Skeletal muscle tissue (tissue), 4 donors: Measurements from ENCODE around the gene HMCN1. TPM values are rescaled to one million over a fixed set of nuclear protein-coding genes. Genes with fewer than 3 reads are reported as not detected.

Experiments
- H3K27ac ChIP-seq: one replicate; pipeline ENCODE4 v1.7.0; 2013; ENCODE audit warnings: mild to moderate bottlenecking, low read depth, low read length, inconsistent platforms
- H3K27me3 ChIP-seq, 3 donors: one replicate each; pipeline ENCODE4 v1.7.0; 2013; ENCODE audit warnings: low read length in 3 of 3; ENCODE audit not compliant: control insufficient read depth in 3 of 3, insufficient read depth in 3 of 3
- H3K36me3 ChIP-seq, 3 donors: one replicate each; pipeline ENCODE4 v1.7.0; 2013; ENCODE audit warnings: low read length in 3 of 3; ENCODE audit not compliant: control insufficient read depth in 3 of 3, insufficient read depth in 3 of 3
- H3K4me1 ChIP-seq, 3 donors: one replicate each; pipeline ENCODE4 v1.7.0; 2013; ENCODE audit warnings: low read length in 3 of 3, mild to moderate bottlenecking in 3 of 3; ENCODE audit not compliant: control insufficient read depth in 3 of 3, insufficient read depth in 3 of 3
- H3K4me3 ChIP-seq, 3 donors: one replicate each; pipeline ENCODE4 v1.7.0; 2013; ENCODE audit warnings: low read length in 3 of 3
- H3K9ac ChIP-seq, 3 donors: one replicate each; pipeline ENCODE4 v1.7.0; 2013; ENCODE audit warnings: low read length in 3 of 3, mild to moderate bottlenecking in 3 of 3, moderate library complexity in 2 of 3, low read depth in 1 of 3
- H3K9me3 ChIP-seq, 3 donors: one replicate each; pipeline ENCODE4 v1.7.0; 2013; ENCODE audit warnings: low read length in 3 of 3; ENCODE audit not compliant: control insufficient read depth in 3 of 3
- total RNA-seq: library from RNA; depleted of rRNA; stranded (reverse); fragments of >200 nt; gene quantifications from one replicate; pipeline ENCODE4 v1.2.3, GENCODE V29; 2014
- donor health status: Osteomylitis.

Gene HMCN1
- total RNA-seq, 1 donor from 2014 or later, result 16.7 TPM

GRCh38 chr1:186044079-186044685 is 310.0 kb downstream of the HMCN1 start:
- Histone ChIP-seq H3K9ac (no peak overlapping the region), H3K9me3 (no peaks in the 10 kb centered on the region), H3K27ac (no peak overlapping the region)

GRCh38 chr1:186046437-186047211 is 312.4 kb downstream of the HMCN1 start:
- H3K27ac ChIP-seq, result no peak overlapping the region
- no peak overlapping the region for H3K9ac ChIP-seq
- H3K9me3 ChIP-seq, result no peaks in the 10 kb centered on the region
- peaks cover 0 to 4% (median 0%) of the 10 kb centered on the region in 3 donors for H3K36me3 ChIP-seq
- H3K4me1 ChIP-seq, result no peaks in the 10 kb centered on the region
- no peaks in the 10 kb centered on the region for H3K27me3 ChIP-seq
- H3K4me3 ChIP-seq, result no peak overlapping the region

More at GRCh38 chr1:186044079-186044685, 310.0 kb downstream of the HMCN1 start:
- Histone ChIP-seq H3K36me3 (peaks cover 0 to 7% (median 0%) of the 10 kb centered on the region in 3 donors), H3K27me3 (no peaks in the 10 kb centered on the region), H3K4me3 (no peak overlapping the region), H3K4me1 (no peaks in the 10 kb centered on the region)

DNA sequence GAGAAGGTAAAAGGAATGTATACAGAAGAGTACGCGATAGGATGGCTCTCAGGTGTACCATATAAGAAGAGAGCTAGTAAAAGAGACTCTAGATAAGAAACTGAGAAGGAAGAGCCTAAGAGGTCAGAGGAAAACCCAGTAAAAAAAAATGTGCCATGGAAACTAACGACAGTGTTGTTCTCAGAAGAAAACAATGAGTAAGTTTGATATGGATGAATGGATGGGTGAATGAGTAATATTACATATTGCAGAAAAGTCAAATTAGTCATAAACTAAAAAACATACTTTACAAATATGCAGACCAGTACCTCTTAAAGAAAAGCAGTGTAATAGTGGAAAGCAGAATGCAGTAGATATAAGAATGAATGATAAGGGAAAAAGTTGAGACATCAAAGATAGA is 316.2 kb downstream of the HMCN1 start:
- no peak overlapping the region for H3K4me3 ChIP-seq
- H3K4me1 ChIP-seq, result no peaks in the 10 kb centered on the region
- H3K9me3 ChIP-seq, result no peaks in the 10 kb centered on the region
- H3K27ac ChIP-seq, result no peak overlapping the region
- H3K36me3 ChIP-seq, result no peaks in the 10 kb centered on the region
- no peaks in the 10 kb centered on the region for H3K27me3 ChIP-seq
- H3K9ac ChIP-seq, result no peak overlapping the region

GRCh38 chr1:186054003-186054402 is 319.8 kb downstream of the HMCN1 start:
- Histone ChIP-seq H3K27ac (no peak overlapping the region), H3K36me3 (no peaks in the 10 kb centered on the region), H3K27me3 (no peaks in the 10 kb centered on the region), H3K9me3 (no peaks in the 10 kb centered on the region), H3K4me1 (peaks cover 0 to under 1% (median 0%) of the 10 kb centered on the region in 3 donors), H3K4me3 (no peak overlapping the region), H3K9ac (no peak overlapping the region)

DNA sequence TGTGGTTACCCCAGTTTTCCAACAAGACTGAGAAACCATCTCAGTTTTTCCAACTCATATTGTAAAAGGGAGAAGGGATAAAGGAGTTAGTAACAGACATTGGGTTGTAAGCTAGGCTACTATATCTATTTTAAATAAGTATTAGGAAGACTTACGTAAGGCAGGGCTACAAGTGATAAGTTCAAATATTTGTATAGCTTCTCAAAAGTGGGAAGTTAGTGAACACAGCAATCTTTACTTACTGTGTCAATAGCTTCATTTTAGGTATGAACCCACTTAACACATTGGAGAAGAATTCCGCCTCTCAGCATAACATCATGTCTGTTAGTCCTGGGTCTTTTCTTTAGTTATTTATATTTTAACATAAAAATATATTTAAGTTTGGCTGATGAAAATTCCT is 320.7 kb downstream of the HMCN1 start:
- Histone ChIP-seq H3K9ac (no peak overlapping the region), H3K27ac (no peak overlapping the region), H3K36me3 (no peaks in the 10 kb centered on the region), H3K4me3 (no peak overlapping the region), H3K4me1 (peaks cover 0 to 5% (median 0%) of the 10 kb centered on the region in 3 donors), H3K9me3 (no peaks in the 10 kb centered on the region), H3K27me3 (no peaks in the 10 kb centered on the region)

- Histone ChIP-seq H3K9ac (no peak overlapping the region), H3K27ac (no peak overlapping the region), H3K4me3 (no peak overlapping the region), H3K9me3 (no peaks in the 10 kb centered on the region), H3K36me3 (no peaks in the 10 kb centered on the region), H3K4me1 (peaks cover 0 to 5% (median 0%) of the 10 kb centered on the region in 3 donors), H3K27me3 (no peaks in the 10 kb centered on the region)
These were observed 321.7 kb downstream of the HMCN1 start for GRCh38 chr1:186055846-186056245.

GRCh38 chr1:186057086-186057485 is 322.9 kb downstream of the HMCN1 start:
- Histone ChIP-seq H3K9me3 (no peaks in the 10 kb centered on the region), H3K4me3 (no peak overlapping the region), H3K9ac (no peak overlapping the region), H3K4me1 (peaks cover 0 to 5% (median 0%) of the 10 kb centered on the region in 3 donors), H3K27me3 (no peaks in the 10 kb centered on the region), H3K27ac (no peak overlapping the region), H3K36me3 (no peaks in the 10 kb centered on the region)

DNA sequence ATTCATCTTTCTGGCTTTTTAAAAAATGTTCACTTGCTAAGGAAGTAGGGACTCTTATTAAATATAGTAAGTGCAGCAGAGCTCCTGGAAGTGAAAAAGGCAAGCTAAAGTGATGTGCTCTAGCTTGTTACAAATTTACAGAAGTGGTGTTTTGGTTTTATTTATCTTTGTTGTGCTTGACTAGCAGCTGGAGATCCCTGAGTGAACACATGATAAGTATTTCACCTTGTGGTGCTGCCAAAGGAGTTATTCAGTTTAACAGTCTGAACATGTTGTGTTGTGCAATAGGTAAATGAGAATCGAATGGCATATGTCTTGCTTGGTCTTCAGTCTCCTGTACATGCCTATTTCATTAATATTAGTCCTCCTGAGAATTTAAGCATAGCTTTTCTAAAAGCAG is 325.1 kb downstream of the HMCN1 start:
- H3K9me3 ChIP-seq, result no peaks in the 10 kb centered on the region
- no peak overlapping the region for H3K9ac ChIP-seq
- H3K36me3 ChIP-seq, result no peaks in the 10 kb centered on the region
- peak overlapping the region; percentile 45 for H3K27ac ChIP-seq
- no peaks in the 10 kb centered on the region for H3K27me3 ChIP-seq
- H3K4me1 ChIP-seq, result peaks cover 0 to 5% (median 0%) of the 10 kb centered on the region in 3 donors
- H3K4me3 ChIP-seq, result no peak overlapping the region

DNA sequence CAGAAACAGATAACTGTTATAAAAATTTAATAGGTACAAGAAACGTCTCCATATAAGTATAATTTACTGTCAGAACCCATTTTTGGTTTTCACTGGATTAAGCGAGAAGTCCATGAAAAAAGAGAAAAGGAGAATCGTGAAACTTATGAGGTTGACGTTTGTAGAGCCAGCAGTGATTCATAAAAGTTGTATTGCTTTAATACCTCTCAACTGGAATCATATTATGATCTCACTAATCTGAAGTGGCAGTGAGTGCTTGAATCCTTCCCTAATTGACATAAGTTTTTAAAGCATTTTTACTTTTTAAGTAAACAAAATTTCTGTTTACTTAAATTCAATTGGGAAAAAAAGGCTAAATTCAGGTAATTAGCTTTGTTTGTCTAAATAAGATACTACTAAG is 325.6 kb downstream of the HMCN1 start:
- Histone ChIP-seq H3K4me3 (no peak overlapping the region), H3K4me1 (peaks cover 0 to 5% (median 0%) of the 10 kb centered on the region in 3 donors), H3K9me3 (no peaks in the 10 kb centered on the region), H3K36me3 (no peaks in the 10 kb centered on the region), H3K9ac (no peak overlapping the region), H3K27me3 (no peaks in the 10 kb centered on the region), H3K27ac (peak overlapping the region; percentile 45)

- Histone ChIP-seq H3K9ac (no peak overlapping the region), H3K27ac (no peak overlapping the region), H3K9me3 (no peaks in the 10 kb centered on the region), H3K4me3 (no peak overlapping the region), H3K4me1 (peaks cover 0 to 5% (median 0%) of the 10 kb centered on the region in 3 donors), H3K27me3 (no peaks in the 10 kb centered on the region), H3K36me3 (no peaks in the 10 kb centered on the region)
These were observed 326.0 kb downstream of the HMCN1 start for GRCh38 chr1:186060226-186060625.
